Measurements from ENCODE around the gene AMOTL1.

The AMOTL1 gene

GRCh38 chr11:94834911-94835593, 66.9 kb downstream of the AMOTL1 start:
- H3K4me1 ChIP-seq (ENCODE audit: control insufficient read depth, low read length): no peaks in the 10 kb centered on the region
- no peaks in the 10 kb centered on the region for H3K9me2 ChIP-seq (replicated peaks; ENCODE audit: control insufficient read depth, low read length)
- H3K27ac ChIP-seq (ENCODE audit: low read depth, low read length): no peak overlapping the region
- H3K79me2 ChIP-seq (ENCODE audit: control insufficient read depth, low read length): no peaks in the 10 kb centered on the region
- H3K9me3 ChIP-seq (ENCODE audit: control insufficient read depth, insufficient read depth, low read length): no peaks in the 10 kb centered on the region
- H3K4me2 ChIP-seq (ENCODE audit: low read length): no peak overlapping the region
- H3K36me3 ChIP-seq (ENCODE audit: control insufficient read depth, low read length): no peaks in the 10 kb centered on the region
- no peaks in the 10 kb centered on the region; the same call in 1 of the 2 replicates for H3K27me3 ChIP-seq (ENCODE audit: control insufficient read depth, low read length)
- no peak overlapping the region for H3K4me3 ChIP-seq (ENCODE audit: low read length)
- TF ChIP-seq CTCF (IDR thresholded peaks at IDR 0.05; ENCODE audit: low read depth, low read length, poor library complexity, severe bottlenecking): no peak
- no peak for TF ChIP-seq EZH2phosphoT487 (IDR thresholded peaks at IDR 0.05; ENCODE audit: borderline replicate concordance, low read length)
- H4K20me1 ChIP-seq (ENCODE audit: control insufficient read depth, insufficient read depth, low read depth, low read length): no peaks in the 10 kb centered on the region
- H3F3A ChIP-seq (ENCODE audit: control insufficient read depth, insufficient read depth): no peaks in the 10 kb centered on the region

- no peaks in the 10 kb centered on the region for H3K9me2 ChIP-seq (replicated peaks; ENCODE audit: control insufficient read depth, low read length)
- H3K4me1 ChIP-seq (ENCODE audit: control insufficient read depth, low read length): no peaks in the 10 kb centered on the region
- no peak overlapping the region for H3K4me3 ChIP-seq (ENCODE audit: low read length)
- no peak overlapping the region for H3K27ac ChIP-seq (ENCODE audit: low read depth, low read length)
- H3F3A ChIP-seq (ENCODE audit: control insufficient read depth, insufficient read depth): no peaks in the 10 kb centered on the region
- no peak overlapping the region for H3K4me2 ChIP-seq (ENCODE audit: low read length)
- H3K36me3 ChIP-seq (ENCODE audit: control insufficient read depth, low read length): no peaks in the 10 kb centered on the region
- no peaks in the 10 kb centered on the region for H3K27me3 ChIP-seq (ENCODE audit: control insufficient read depth, low read length)
- TF ChIP-seq CTCF (IDR thresholded peaks at IDR 0.05; ENCODE audit: low read depth, low read length, poor library complexity, severe bottlenecking) (no peak), EZH2phosphoT487 (IDR thresholded peaks at IDR 0.05; ENCODE audit: borderline replicate concordance, low read length) (no peak)
- no peaks in the 10 kb centered on the region for H3K9me3 ChIP-seq (ENCODE audit: control insufficient read depth, insufficient read depth, low read length)
- H3K79me2 ChIP-seq (ENCODE audit: control insufficient read depth, low read length): no peaks in the 10 kb centered on the region
- no peaks in the 10 kb centered on the region for H4K20me1 ChIP-seq (ENCODE audit: control insufficient read depth, insufficient read depth, low read depth, low read length)
Observed at GRCh38 chr11:94835594-94835927, 67.4 kb downstream of the AMOTL1 start.

- Histone ChIP-seq H3K79me2 (ENCODE audit: control insufficient read depth, low read length) (no peaks in the 10 kb centered on the region), H3K4me2 (ENCODE audit: low read length) (no peak overlapping the region), H3K4me3 (ENCODE audit: low read length) (no peak overlapping the region), H3K27ac (ENCODE audit: low read depth, low read length) (no peak overlapping the region), H3F3A (ENCODE audit: control insufficient read depth, insufficient read depth) (no peaks in the 10 kb centered on the region), H3K27me3 (ENCODE audit: control insufficient read depth, low read length) (no peaks in the 10 kb centered on the region), H4K20me1 (ENCODE audit: control insufficient read depth, insufficient read depth, low read depth, low read length) (no peaks in the 10 kb centered on the region), H3K9me2 (replicated peaks; ENCODE audit: control insufficient read depth, low read length) (no peaks in the 10 kb centered on the region), H3K4me1 (ENCODE audit: control insufficient read depth, low read length) (no peaks in the 10 kb centered on the region), H3K36me3 (ENCODE audit: control insufficient read depth, low read length) (no peaks in the 10 kb centered on the region), H3K9me3 (ENCODE audit: control insufficient read depth, insufficient read depth, low read length) (no peaks in the 10 kb centered on the region)
- no peak for TF ChIP-seq EZH2phosphoT487 (IDR thresholded peaks at IDR 0.05; ENCODE audit: borderline replicate concordance, low read length)
- TF ChIP-seq CTCF (IDR thresholded peaks at IDR 0.05; ENCODE audit: low read depth, low read length, poor library complexity, severe bottlenecking): no peak
Observed at GRCh38 chr11:94837317-94837716, 69.2 kb downstream of the AMOTL1 start.

Measured in DOHH2 (cell line).